CD4-positive, CD25-positive, alpha-beta regulatory T cell (primary cell): ENCODE results near the gene CD160. TPM values are rescaled to one million over a fixed set of nuclear protein-coding genes. Genes with fewer than 3 reads are reported as not detected.

Experiments
- ATAC-seq, 2 donors: fragments of 150-1000 bp; cut with Tn5 transposase; one replicate each; pipeline ENCODE4 v1.10.0; 2021; ENCODE audit warnings: low read depth in 2 of 2, moderate number of reproducible peaks in 2 of 2, moderate library complexity in 1 of 2
- DNase-seq, 3 donors: peaks; one replicate each; pipeline versions ENCODE4 v3.0.0 to v3.0.0-alpha.2; 2012 to 2022; ENCODE audit warnings: mixed read lengths in 1 of 3
- H3K27ac ChIP-seq: one replicate; pipeline ENCODE4 v1.7.0; 2013; ENCODE audit warnings: mild to moderate bottlenecking, low read length; ENCODE audit not compliant: insufficient read depth, poor library complexity, severe bottlenecking
- H3K27me3 ChIP-seq: one replicate; pipeline ENCODE4 v1.7.0; 2013; ENCODE audit warnings: low read length; ENCODE audit not compliant: control insufficient read depth, insufficient read depth
- H3K36me3 ChIP-seq: one replicate; pipeline ENCODE4 v1.7.0; 2013; ENCODE audit warnings: mild to moderate bottlenecking, low read length, moderate library complexity; ENCODE audit not compliant: control insufficient read depth, insufficient read depth
- H3K4me1 ChIP-seq: 2 replicates; pipeline ENCODE4 v1.7.0; 2013; ENCODE audit warnings: mild to moderate bottlenecking, low read length; ENCODE audit not compliant: insufficient read depth, control insufficient read depth, poor library complexity, severe bottlenecking
- H3K4me3 ChIP-seq: one replicate; pipeline ENCODE4 v1.7.0; 2013; ENCODE audit warnings: low read depth, mild to moderate bottlenecking, low read length, moderate library complexity
- H3K9me3 ChIP-seq, 2 experiments: 1 replicate in 1 of 2; 2 replicates in 1 of 2; pipeline ENCODE4 v1.7.0; 2013; ENCODE audit warnings: low read length in 2 of 2, mild to moderate bottlenecking in 1 of 2, moderate library complexity in 1 of 2; ENCODE audit not compliant: control insufficient read depth in 2 of 2
- H3K27ac Mint-ChIP-seq, 3 donors: one replicate each; pipeline ENCODE4 v1.8.0; 2020 to 2022; ENCODE audit warnings: mild to moderate bottlenecking in 3 of 3, mixed read lengths in 3 of 3, moderate library complexity in 2 of 3
- H3K27me3 Mint-ChIP-seq: one replicate; pipeline ENCODE4 v1.8.0; 2022; ENCODE audit warnings: mild to moderate bottlenecking, mixed read lengths
- H3K36me3 Mint-ChIP-seq: one replicate; pipeline ENCODE4 v1.8.0; 2020; ENCODE audit warnings: mixed read lengths
- H3K4me1 Mint-ChIP-seq, 4 donors: one replicate each; pipeline ENCODE4 v1.8.0; 2020 to 2022; ENCODE audit warnings: mixed read lengths in 4 of 4, mild to moderate bottlenecking in 1 of 4
- H3K4me3 Mint-ChIP-seq, 4 donors: one replicate each; pipeline ENCODE4 v1.8.0; 2020 to 2022; ENCODE audit warnings: mild to moderate bottlenecking in 4 of 4, mixed read lengths in 4 of 4, moderate library complexity in 3 of 4
- H3K9me3 Mint-ChIP-seq, 7 donors: one replicate each; pipeline ENCODE4 v1.8.0; 2020 to 2022; ENCODE audit warnings: mixed read lengths in 7 of 7, mild to moderate bottlenecking in 3 of 7, moderate library complexity in 2 of 7
- polyA plus RNA-seq, 4 donors: library from polyadenylated mRNA; unstranded; fragments of 300-500 nt; fragmentation: Illumina TruSeq; gene quantifications; one replicate each; pipeline ENCODE4 v1.2.3, GENCODE V29; 2021
- total RNA-seq: library from RNA; stranded (reverse); gene quantifications from one replicate; pipeline ENCODE4 v1.2.3, GENCODE V29; 2022

CD160 gene
- total and polyA plus RNA-seq, 5 donors from 2014 or later = 0.19 to 0.28 (median 0.21) TPM; not detected in 2

DNA sequence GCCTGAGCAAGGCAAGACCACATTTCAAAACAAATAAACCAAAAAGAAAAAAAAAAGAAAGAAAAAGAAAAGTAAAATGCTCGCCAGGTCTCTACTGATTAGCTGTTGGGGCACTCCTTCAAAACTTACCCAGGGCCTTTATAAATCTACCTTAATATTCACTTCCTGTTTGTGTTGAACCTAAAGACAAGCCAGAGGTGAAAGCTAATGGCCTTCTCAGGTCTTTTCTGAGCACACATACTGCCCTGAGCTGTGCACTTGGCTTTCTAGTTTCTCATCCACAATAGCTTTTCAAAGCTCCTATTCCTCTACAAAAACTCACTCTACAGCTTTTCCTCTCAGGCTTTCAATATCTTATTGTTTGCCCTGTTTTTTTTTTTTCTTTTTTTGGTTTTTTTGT, 54.1 kb downstream of the CD160 start:
- Histone ChIP-seq H3K4me1 (no peaks in the 10 kb centered on the region), H3K27me3 (no peaks in the 10 kb centered on the region), H3K27ac (peak overlapping the region; percentile 19), H3K9me3 (no peaks in the 10 kb centered on the region), H3K36me3 (peaks cover 30% of the 10 kb centered on the region), H3K4me3 (no peak overlapping the region)
- DNase-seq (peak in 1 of 3 donors; percentile 29), ATAC-seq (no peak)
- H3K27me3 Mint-ChIP-seq = no peaks in the 10 kb centered on the region
- H3K4me3 Mint-ChIP-seq = peak overlapping the region in 2 of 4 donors; percentile 47 to 71
- peaks cover 17% of the 10 kb centered on the region for H3K36me3 Mint-ChIP-seq
- H3K27ac Mint-ChIP-seq = peak overlapping the region; percentile 80 to 97 (median 91)
- H3K4me1 Mint-ChIP-seq = peaks cover 11 to 28% (median 20%) of the 10 kb centered on the region in 4 donors
- no peaks in the 10 kb centered on the region for H3K9me3 Mint-ChIP-seq

GRCh38 chr1:145777357-145778145, 58.3 kb downstream of the CD160 start:
- Mint-ChIP-seq H3K27ac (peak overlapping the region in 1 of 3 donors; percentile 20), H3K4me3 (no peak overlapping the region), H3K4me1 (peaks cover 13 to 24% (median 21%) of the 10 kb centered on the region in 4 donors), H3K9me3 (no peaks in the 10 kb centered on the region), H3K36me3 (peaks cover 15% of the 10 kb centered on the region), H3K27me3 (no peaks in the 10 kb centered on the region)
- H3K27ac ChIP-seq = no peak overlapping the region
- ATAC-seq = no peak
- H3K9me3 ChIP-seq = no peaks in the 10 kb centered on the region
- peaks cover 5% of the 10 kb centered on the region for H3K36me3 ChIP-seq
- H3K27me3 ChIP-seq = no peaks in the 10 kb centered on the region
- DNase-seq = no peak
- H3K4me1 ChIP-seq = no peaks in the 10 kb centered on the region
- H3K4me3 ChIP-seq = no peak overlapping the region

GRCh38 chr1:145778146-145778540, 58.8 kb downstream of the CD160 start:
- Mint-ChIP-seq H3K4me3 (no peak overlapping the region), H3K27me3 (no peaks in the 10 kb centered on the region), H3K4me1 (peaks cover 14 to 24% (median 18%) of the 10 kb centered on the region in 4 donors), H3K27ac (peak overlapping the region in 1 of 3 donors; percentile 20), H3K36me3 (peaks cover 15% of the 10 kb centered on the region), H3K9me3 (no peaks in the 10 kb centered on the region)
- H3K9me3 ChIP-seq = no peaks in the 10 kb centered on the region
- no peaks in the 10 kb centered on the region for H3K27me3 ChIP-seq
- no peaks in the 10 kb centered on the region for H3K4me1 ChIP-seq
- DNase-seq (no peak), ATAC-seq (no peak)
- H3K4me3 ChIP-seq = no peak overlapping the region
- no peak overlapping the region for H3K27ac ChIP-seq
- H3K36me3 ChIP-seq = peaks cover 7% of the 10 kb centered on the region

DNA sequence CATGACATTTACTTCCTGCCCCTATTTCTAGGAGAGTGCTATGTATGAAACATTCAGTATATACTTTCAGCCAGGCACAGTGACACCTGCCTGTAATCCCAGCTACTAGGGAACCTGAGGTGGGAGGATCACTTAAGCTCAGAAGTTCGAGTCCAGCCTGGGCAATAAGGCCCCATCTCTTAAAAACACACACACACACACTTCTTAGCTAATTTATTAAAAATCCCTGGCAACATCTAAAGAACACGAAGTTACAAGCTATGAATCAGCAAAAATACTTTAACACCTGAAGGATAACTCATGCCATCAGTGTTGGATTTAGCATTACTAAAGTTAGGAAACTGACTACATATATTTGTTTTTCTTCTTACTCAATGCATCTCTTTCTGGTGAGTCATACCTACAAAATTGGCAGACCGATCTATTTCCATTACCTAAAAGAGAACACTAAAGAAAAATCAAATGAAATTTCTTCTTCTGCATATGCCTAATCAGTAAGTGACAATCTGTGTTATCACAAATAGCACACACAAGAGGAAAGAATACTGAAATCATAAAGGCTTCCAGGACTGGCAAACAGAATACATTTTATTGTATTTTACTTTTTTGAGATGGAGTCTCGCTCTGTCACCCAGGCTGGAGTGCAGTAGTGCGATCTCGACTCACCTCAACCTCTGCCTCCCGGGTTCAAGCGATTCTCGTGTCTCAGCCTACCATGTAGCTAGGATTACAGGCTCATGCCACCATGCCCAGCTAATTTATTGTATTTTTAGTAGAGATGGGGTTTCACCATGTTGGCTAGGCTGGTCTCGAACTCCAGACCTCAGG, 63.2 kb downstream of the CD160 start:
- no peaks in the 10 kb centered on the region for H3K27me3 Mint-ChIP-seq
- no peak overlapping the region for H3K27ac ChIP-seq
- no peaks in the 10 kb centered on the region for H3K9me3 Mint-ChIP-seq
- H3K4me3 ChIP-seq = no peak overlapping the region
- no peaks in the 10 kb centered on the region for H3K27me3 ChIP-seq
- DNase-seq = no peak
- H3K27ac Mint-ChIP-seq = no peak overlapping the region
- H3K36me3 ChIP-seq = peaks cover 19% of the 10 kb centered on the region
- no peaks in the 10 kb centered on the region for H3K9me3 ChIP-seq
- H3K4me1 ChIP-seq = no peaks in the 10 kb centered on the region
- H3K36me3 Mint-ChIP-seq = peaks cover 25% of the 10 kb centered on the region
- H3K4me1 Mint-ChIP-seq = peaks cover 27 to 34% (median 29%) of the 10 kb centered on the region in 4 donors
- no peak for ATAC-seq
- no peak overlapping the region for H3K4me3 Mint-ChIP-seq

DNA sequence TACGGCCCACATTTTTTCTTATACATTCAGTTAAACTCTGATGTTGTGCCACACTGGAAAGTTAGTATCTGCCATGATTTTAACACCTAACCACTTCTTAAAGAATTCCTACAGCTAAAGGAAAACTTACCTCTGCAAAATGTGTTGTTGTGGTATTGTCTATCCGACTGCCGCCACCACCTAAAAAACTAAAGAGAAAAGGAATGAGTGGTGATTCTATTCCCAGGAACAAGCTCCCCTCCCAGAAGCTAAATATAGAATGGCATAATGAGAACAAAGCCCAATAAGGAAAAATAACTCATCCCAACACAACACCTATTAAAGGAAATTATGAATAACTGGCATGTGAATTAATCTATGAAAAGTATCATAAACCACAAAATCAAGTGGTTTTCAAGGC, 65.1 kb downstream of the CD160 start:
- Histone ChIP-seq H3K4me3 (no peak overlapping the region), H3K9me3 (no peaks in the 10 kb centered on the region), H3K27me3 (no peaks in the 10 kb centered on the region), H3K4me1 (no peaks in the 10 kb centered on the region), H3K27ac (no peak overlapping the region), H3K36me3 (peaks cover 23% of the 10 kb centered on the region)
- peaks cover 33% of the 10 kb centered on the region for H3K36me3 Mint-ChIP-seq
- DNase-seq (no peak), ATAC-seq (no peak)
- no peak overlapping the region for H3K4me3 Mint-ChIP-seq
- no peaks in the 10 kb centered on the region for H3K9me3 Mint-ChIP-seq
- H3K27ac Mint-ChIP-seq = peak overlapping the region in 1 of 3 donors; percentile 3
- H3K4me1 Mint-ChIP-seq = peaks cover 26 to 33% (median 31%) of the 10 kb centered on the region in 4 donors
- H3K27me3 Mint-ChIP-seq = no peaks in the 10 kb centered on the region

DNA sequence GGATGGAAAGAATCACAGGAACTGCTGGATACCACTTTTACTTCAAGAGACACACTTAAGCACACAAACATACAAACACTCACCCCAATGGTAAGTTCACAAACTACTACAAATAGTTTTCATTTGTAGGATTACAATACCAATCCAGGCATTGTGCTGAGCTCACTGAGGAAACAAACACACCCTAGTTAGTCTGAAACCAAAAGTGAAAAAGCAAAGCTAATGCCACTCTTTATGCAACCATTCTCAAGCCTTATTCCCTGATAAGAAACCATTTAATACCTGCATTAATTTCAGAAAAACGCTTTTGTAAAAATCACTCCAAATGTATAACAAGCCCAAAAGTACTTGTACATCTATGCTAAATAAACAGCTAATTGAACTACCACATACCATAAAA, 66.2 kb downstream of the CD160 start:
- ATAC-seq (no peak), DNase-seq (peak in 1 of 3 donors; percentile 62)
- Histone ChIP-seq H3K4me3 (no peak overlapping the region), H3K9me3 (no peaks in the 10 kb centered on the region), H3K27me3 (no peaks in the 10 kb centered on the region), H3K27ac (no peak overlapping the region), H3K36me3 (peaks cover 23% of the 10 kb centered on the region), H3K4me1 (no peaks in the 10 kb centered on the region)
- peaks cover 26 to 33% (median 31%) of the 10 kb centered on the region in 4 donors for H3K4me1 Mint-ChIP-seq
- H3K9me3 Mint-ChIP-seq = no peaks in the 10 kb centered on the region
- H3K4me3 Mint-ChIP-seq = no peak overlapping the region
- peaks cover 33% of the 10 kb centered on the region for H3K36me3 Mint-ChIP-seq
- H3K27me3 Mint-ChIP-seq = no peaks in the 10 kb centered on the region
- no peak overlapping the region for H3K27ac Mint-ChIP-seq

DNA sequence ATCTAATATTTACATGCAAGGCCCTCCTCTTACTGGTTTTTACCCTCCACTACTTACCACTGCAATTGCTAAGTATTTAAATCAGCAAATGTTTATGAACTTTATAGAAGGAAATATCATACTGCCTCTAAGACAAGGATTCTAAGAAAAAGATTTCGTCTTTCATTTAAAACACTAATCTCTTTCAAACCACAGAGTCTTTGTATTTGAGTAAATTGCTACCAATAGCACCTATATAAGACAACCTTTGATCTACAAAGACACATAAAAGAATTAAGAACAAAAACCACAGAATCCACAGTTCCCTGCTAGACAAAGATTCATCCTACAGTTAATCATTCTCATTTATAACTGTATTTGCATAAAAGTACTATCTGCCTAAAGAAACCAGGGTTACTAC, 67.0 kb downstream of the CD160 start:
- no peaks in the 10 kb centered on the region for H3K9me3 Mint-ChIP-seq
- ATAC-seq = peak; percentile 28 to 70

More for the DNA sequence above, 67.0 kb downstream of the CD160 start:
- Mint-ChIP-seq H3K4me1 (peaks cover 22 to 32% (median 27%) of the 10 kb centered on the region in 4 donors), H3K27me3 (no peaks in the 10 kb centered on the region), H3K36me3 (peaks cover 28% of the 10 kb centered on the region), H3K27ac (peak overlapping the region; percentile 6 to 79 (median 33)), H3K4me3 (peak overlapping the region in 2 of 4 donors; percentile 0 to 6)
- no peaks in the 10 kb centered on the region for H3K9me3 ChIP-seq
- H3K4me3 ChIP-seq = no peak overlapping the region
- no peaks in the 10 kb centered on the region for H3K4me1 ChIP-seq
- H3K27ac ChIP-seq = no peak overlapping the region
- H3K27me3 ChIP-seq = no peaks in the 10 kb centered on the region
- peak in 1 of 3 donors; percentile 66 for DNase-seq
- peaks cover 23% of the 10 kb centered on the region for H3K36me3 ChIP-seq
